K562 (cell line): ENCODE results near the gene PRR20B.
"Not testable (repeated sequence)": the region's sequence is repeated elsewhere in the genome, so short reads cannot be mapped to it uniquely, and the experiment has no call there.

ENCODE experiments used
- JUNB ChIP-seq: fragments of 450-650 bp; formaldehyde crosslinking; conservative IDR thresholded peaks from 2 replicates; pipeline ENCODE4 v1.4.0; 2020; ENCODE audit warnings: mild to moderate bottlenecking
- KLF1 ChIP-seq: fragments of 450-650 bp; IDR thresholded peaks from 2 replicates; pipeline ENCODE4 v1.6.1; 2016; ENCODE audit warnings: missing genetic modification characterization, missing compliant biosample characterization
- ZNF436 ChIP-seq: fragments of 250-450, 450-650 bp; sonication (Bioruptor Pico); formaldehyde crosslinking; IDR thresholded peaks from 2 replicates; pipeline ENCODE4 v1.7.0; 2020; ENCODE audit warnings: mild to moderate bottlenecking
- TF ChIP-seq, protein P1 (sequence below), 3 experiments: IDR thresholded peaks in 2 of 3; conservative IDR thresholded peaks in 1 of 3; 2 replicates each; pipeline ENCODE4 v1.5.1; 2011 to 2012; ENCODE audit warnings: low read length in 3 of 3, mild to moderate bottlenecking in 3 of 3, control low read depth in 2 of 3, improper control_type of control experiment in 1 of 3, inconsistent platforms in 1 of 3, low read depth in 1 of 3, mixed read lengths in 1 of 3, moderate library complexity in 1 of 3; ENCODE audit not compliant: insufficient read depth in 2 of 3

GRCh38 chr13:57160332-57160731 is 13.0 kb downstream of the PRR20B start, which contains the start of gene PRR20D:
- TF ChIP-seq KLF1 (tag); JUNB; ZNF436: not testable (repeated sequence)
- TF ChIP-seq, protein P1, sequence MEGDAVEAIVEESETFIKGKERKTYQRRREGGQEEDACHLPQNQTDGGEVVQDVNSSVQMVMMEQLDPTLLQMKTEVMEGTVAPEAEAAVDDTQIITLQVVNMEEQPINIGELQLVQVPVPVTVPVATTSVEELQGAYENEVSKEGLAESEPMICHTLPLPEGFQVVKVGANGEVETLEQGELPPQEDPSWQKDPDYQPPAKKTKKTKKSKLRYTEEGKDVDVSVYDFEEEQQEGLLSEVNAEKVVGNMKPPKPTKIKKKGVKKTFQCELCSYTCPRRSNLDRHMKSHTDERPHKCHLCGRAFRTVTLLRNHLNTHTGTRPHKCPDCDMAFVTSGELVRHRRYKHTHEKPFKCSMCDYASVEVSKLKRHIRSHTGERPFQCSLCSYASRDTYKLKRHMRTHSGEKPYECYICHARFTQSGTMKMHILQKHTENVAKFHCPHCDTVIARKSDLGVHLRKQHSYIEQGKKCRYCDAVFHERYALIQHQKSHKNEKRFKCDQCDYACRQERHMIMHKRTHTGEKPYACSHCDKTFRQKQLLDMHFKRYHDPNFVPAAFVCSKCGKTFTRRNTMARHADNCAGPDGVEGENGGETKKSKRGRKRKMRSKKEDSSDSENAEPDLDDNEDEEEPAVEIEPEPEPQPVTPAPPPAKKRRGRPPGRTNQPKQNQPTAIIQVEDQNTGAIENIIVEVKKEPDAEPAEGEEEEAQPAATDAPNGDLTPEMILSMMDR (IDR thresholded peaks at IDR 0.05 in 2 of 3, conservative IDR thresholded peaks at IDR 0.05 in 1 of 3; ENCODE audit: insufficient read depth in 2 of 3, low read depth in 1 of 3, low read length in 3 of 3), result not testable (repeated sequence)
